Liver (tissue), 3 donors: ENCODE results near the gene STIM1.

Experiments
- ATF3 ChIP-seq: IDR thresholded peaks from 2 replicates; pipeline ENCODE4 v1.6.1; 2016; ENCODE audit warnings: antibody characterized with exemption
- CTCF ChIP-seq: fragments of 150-350 bp; IDR thresholded peaks from 2 replicates; pipeline ENCODE4 v1.5.1; 2017; ENCODE audit warnings: improper control_type of control experiment, low read depth, low read length; ENCODE audit not compliant: missing input control
- EGR1 ChIP-seq, 2 donors: IDR thresholded peaks; 2 replicates each; pipeline ENCODE4 v1.6.1; 2016 to 2018; ENCODE audit warnings: antibody characterized with exemption in 2 of 2, low read depth in 2 of 2
- GABPA ChIP-seq, 2 donors: IDR thresholded peaks in 1 of 2; conservative IDR thresholded peaks in 1 of 2; 2 replicates each; pipeline ENCODE4 v1.6.1; 2016; ENCODE audit warnings: antibody characterized with exemption in 2 of 2, mild to moderate bottlenecking in 1 of 2, moderate library complexity in 1 of 2
- HNF4A ChIP-seq, 2 donors: conservative IDR thresholded peaks; 2 replicates each; pipeline ENCODE4 v1.6.1; 2016; ENCODE audit warnings: antibody characterized with exemption in 2 of 2, mild to moderate bottlenecking in 2 of 2
- JUND ChIP-seq, 2 donors: IDR thresholded peaks; 2 replicates each; pipeline ENCODE4 v1.6.1; 2016; ENCODE audit warnings: antibody characterized with exemption in 2 of 2
- MAX ChIP-seq: IDR thresholded peaks from 2 replicates; pipeline ENCODE4 v1.6.1; 2016; ENCODE audit warnings: antibody characterized with exemption
- NR2F2 ChIP-seq: IDR thresholded peaks from 2 replicates; pipeline ENCODE4 v1.6.1; 2016; ENCODE audit warnings: antibody characterized with exemption
- RAD21 ChIP-seq, 2 donors: IDR thresholded peaks; 2 replicates each; pipeline ENCODE4 v1.6.1; 2016; ENCODE audit warnings: antibody characterized with exemption in 2 of 2, mild to moderate bottlenecking in 2 of 2
- REST ChIP-seq: IDR thresholded peaks from 2 replicates; pipeline ENCODE4 v1.6.1; 2016; ENCODE audit warnings: antibody characterized with exemption, mild to moderate bottlenecking
- SP1 ChIP-seq: IDR thresholded peaks from 2 replicates; pipeline ENCODE4 v1.6.1; 2018; ENCODE audit warnings: antibody characterized with exemption, mild to moderate bottlenecking
- TAF1 ChIP-seq: conservative IDR thresholded peaks from 2 replicates; pipeline ENCODE4 v1.6.1; 2016; ENCODE audit warnings: antibody characterized with exemption, mild to moderate bottlenecking
- YY1 ChIP-seq: IDR thresholded peaks from 2 replicates; pipeline ENCODE4 v1.6.1; 2016; ENCODE audit warnings: antibody characterized with exemption, mild to moderate bottlenecking
- ZBTB33 ChIP-seq: IDR thresholded peaks from 2 replicates; pipeline ENCODE4 v1.6.1; 2016; ENCODE audit warnings: antibody characterized with exemption
- donor health status: healthy.
- donor health status: healthy.

GRCh38 chr11:3830730-3831129 lies 24.7 kb upstream of the STIM1 start:
- TF ChIP-seq CTCF (no peak), TAF1 (no peak), RAD21 (IDR thresholded peaks at IDR 0.05) (no peak), YY1 (no peak), MAX (no peak), ZBTB33 (no peak), ATF3 (no peak), EGR1 (IDR thresholded peaks at IDR 0.05; ENCODE audit: low read depth in 2 of 2) (no peak), GABPA (IDR thresholded peaks at IDR 0.05 in 1 of 2, conservative IDR thresholded peaks at IDR 0.05 in 1 of 2) (no peak), SP1 (no peak), REST (no peak), NR2F2 (no peak), JUND (IDR thresholded peaks at IDR 0.05) (no peak), HNF4A (conservative IDR thresholded peaks at IDR 0.05) (no peak)
